Mesenteric fat pad (tissue), 1 donor: ENCODE measurements around the gene CTTNBP2. TPM values are rescaled to one million over a fixed set of nuclear protein-coding genes. Genes with fewer than 3 reads are reported as not detected.
"Not testable (repeated sequence)": the region's sequence is repeated elsewhere in the genome, so short reads cannot be mapped to it uniquely, and the experiment has no call there.

ENCODE experiments used
- DNase-seq: peaks from one replicate; pipeline ENCODE4 v3.0.0-alpha.2; 2020; ENCODE audit warnings: low spot score
- total RNA-seq: library from RNA; stranded (reverse); fragmentation: NEBNext Ultra II Directional; extraction: Animal tissue kit (Norgen Biotek cat#: 25700); gene quantifications from one replicate; pipeline ENCODE4 v1.2.1, GENCODE V29; 2021
- donor health status: DM: yes; HTN: yes; CAD: no.

The CTTNBP2 gene
- total RNA-seq, 1 donor from 2014 or later: 6.1 TPM

GRCh38 chr7:117750612-117751563 is 122.4 kb downstream of the CTTNBP2 start:
- DNase-seq: no peak

GRCh38 chr7:117741962-117742361 is 131.3 kb downstream of the CTTNBP2 start:
- no peak for DNase-seq

- DNase-seq: no peak
Observed at GRCh38 chr7:117739085-117739484, 134.2 kb downstream of the CTTNBP2 start.

- no peak for DNase-seq
Observed at GRCh38 chr7:117737926-117738325, 135.3 kb downstream of the CTTNBP2 start.

- DNase-seq: no peak
Observed at GRCh38 chr7:117731455-117731854, 141.8 kb downstream of the CTTNBP2 start.

- DNase-seq: no peak
Observed at GRCh38 chr7:117730390-117730789, 142.9 kb downstream of the CTTNBP2 start.

- DNase-seq: no peak
Observed at GRCh38 chr7:117728890-117729624, 144.2 kb downstream of the CTTNBP2 start.

- no peak for DNase-seq
Observed at GRCh38 chr7:117724898-117725297, 148.3 kb downstream of the CTTNBP2 start.

- no peak for DNase-seq
Observed at GRCh38 chr7:117719377-117719776, 153.9 kb downstream of the CTTNBP2 start.

- DNase-seq: no peak
Observed at GRCh38 chr7:117718116-117718835, 155.0 kb downstream of the CTTNBP2 start.

GRCh38 chr7:117717357-117717756 is 155.9 kb downstream of the CTTNBP2 start:
- DNase-seq: no peak

- no peak for DNase-seq
Observed at GRCh38 chr7:117716707-117717299, 156.4 kb downstream of the CTTNBP2 start.

GRCh38 chr7:117715784-117716445 is 157.3 kb downstream of the CTTNBP2 start:
- DNase-seq: no peak

GRCh38 chr7:117711556-117711955 is 161.7 kb downstream of the CTTNBP2 start:
- no peak for DNase-seq

- not testable (repeated sequence) for DNase-seq
Observed at GRCh38 chr7:117708173-117708572, 165.1 kb downstream of the CTTNBP2 start.

GRCh38 chr7:117707080-117707479 is 166.2 kb downstream of the CTTNBP2 start:
- no peak for DNase-seq

- no peak for DNase-seq
Observed at GRCh38 chr7:117706210-117706609, 167.0 kb downstream of the CTTNBP2 start.

- DNase-seq: no peak
Observed at GRCh38 chr7:117705630-117706029, 167.6 kb downstream of the CTTNBP2 start.

GRCh38 chr7:117704063-117704462 is 169.2 kb downstream of the CTTNBP2 start:
- DNase-seq: no peak

GRCh38 chr7:117698018-117698417 is 175.2 kb downstream of the CTTNBP2 start:
- DNase-seq: no peak

- DNase-seq: no peak
Observed at GRCh38 chr7:117692338-117692737, 180.9 kb downstream of the CTTNBP2 start.
